Effector memory CD4-positive, alpha-beta T cell (primary cell): Measurements from ENCODE around the gene KDM3B.

Experiments used
- DNase-seq, 3 donors: peaks; one replicate each; pipeline ENCODE4 v3.0.0-alpha.2; 2020
- H3K27ac ChIP-seq: 2 replicates; pipeline ENCODE4 v1.7.0; 2013; ENCODE audit warnings: mild to moderate bottlenecking, low read length, moderate library complexity; ENCODE audit not compliant: insufficient read depth, poor library complexity, severe bottlenecking
- H3K27me3 ChIP-seq: replicated peaks from 2 replicates; pipeline ENCODE4 v1.7.0; 2013; ENCODE audit warnings: mild to moderate bottlenecking, low read length; ENCODE audit not compliant: insufficient read depth, control insufficient read depth, poor library complexity, severe bottlenecking
- H3K36me3 ChIP-seq: 2 replicates; pipeline ENCODE4 v1.7.0; 2013; ENCODE audit warnings: mild to moderate bottlenecking, low read length, moderate library complexity; ENCODE audit not compliant: control insufficient read depth, insufficient read depth
- H3K4me1 ChIP-seq: 2 replicates; pipeline ENCODE4 v1.7.0; 2013; ENCODE audit warnings: low read length, mild to moderate bottlenecking; ENCODE audit not compliant: control insufficient read depth, insufficient read depth, poor library complexity, severe bottlenecking
- H3K4me3 ChIP-seq: 2 replicates; pipeline ENCODE4 v1.7.0; 2013; ENCODE audit warnings: low read length, low read depth, mild to moderate bottlenecking; ENCODE audit not compliant: insufficient read depth, poor library complexity, severe bottlenecking
- H3K9me3 ChIP-seq: 2 replicates; pipeline ENCODE4 v1.7.0; 2013; ENCODE audit warnings: mild to moderate bottlenecking, low read length, moderate library complexity; ENCODE audit not compliant: control insufficient read depth

KDM3B gene

GRCh38 chr5:138350563-138350890 is 2.0 kb upstream of the KDM3B start:
- Histone ChIP-seq H3K9me3 (no peaks in the 10 kb centered on the region), H3K27ac (no peak overlapping the region), H3K4me3 (no peak overlapping the region), H3K4me1 (peaks cover 15% of the 10 kb centered on the region), H3K27me3 (no peaks in the 10 kb centered on the region), H3K36me3 (peaks cover 17% of the 10 kb centered on the region)
- no peak for DNase-seq

GRCh38 chr5:138351056-138351455 is 1.4 kb upstream of the KDM3B start:
- no peaks in the 10 kb centered on the region for H3K27me3 ChIP-seq
- DNase-seq: no peak
- H3K9me3 ChIP-seq: no peaks in the 10 kb centered on the region
- H3K4me1 ChIP-seq: peaks cover 15% of the 10 kb centered on the region
- peaks cover 11% of the 10 kb centered on the region for H3K36me3 ChIP-seq
- no peak overlapping the region for H3K4me3 ChIP-seq
- no peak overlapping the region for H3K27ac ChIP-seq

GRCh38 chr5:138351517-138351916 is 968 bp upstream of the KDM3B start:
- Histone ChIP-seq H3K27ac (no peak overlapping the region), H3K4me3 (no peak overlapping the region), H3K27me3 (no peaks in the 10 kb centered on the region), H3K36me3 (peaks cover 11% of the 10 kb centered on the region), H3K9me3 (no peaks in the 10 kb centered on the region), H3K4me1 (peaks cover 15% of the 10 kb centered on the region)
- no peak for DNase-seq

GRCh38 chr5:138352722-138353559 is 456 bp downstream of the KDM3B start:
- DNase-seq: peak; percentile 59 to 68 (median 66)
- H3K27me3 ChIP-seq: no peaks in the 10 kb centered on the region
- H3K4me1 ChIP-seq: peaks cover 15% of the 10 kb centered on the region
- H3K4me3 ChIP-seq: peak overlapping the region; percentile 89
- no peaks in the 10 kb centered on the region for H3K9me3 ChIP-seq
- H3K36me3 ChIP-seq: no peaks in the 10 kb centered on the region
- peak overlapping the region; percentile 81 for H3K27ac ChIP-seq

- H3K9me3 ChIP-seq: no peaks in the 10 kb centered on the region
- peak overlapping the region; percentile 81 for H3K27ac ChIP-seq
- peaks cover 15% of the 10 kb centered on the region for H3K4me1 ChIP-seq
- H3K4me3 ChIP-seq: peak overlapping the region; percentile 89
- H3K27me3 ChIP-seq: no peaks in the 10 kb centered on the region
- DNase-seq: no peak
- H3K36me3 ChIP-seq: no peaks in the 10 kb centered on the region
These were observed 1.1 kb downstream of the KDM3B start for GRCh38 chr5:138353560-138354080.

GRCh38 chr5:138354387-138354786 is 1.9 kb downstream of the KDM3B start:
- peaks cover 15% of the 10 kb centered on the region for H3K4me1 ChIP-seq
- peak overlapping the region; percentile 81 for H3K27ac ChIP-seq
- H3K9me3 ChIP-seq: no peaks in the 10 kb centered on the region
- no peaks in the 10 kb centered on the region for H3K36me3 ChIP-seq
- H3K27me3 ChIP-seq: no peaks in the 10 kb centered on the region
- DNase-seq: no peak
- no peak overlapping the region for H3K4me3 ChIP-seq

GRCh38 chr5:138354926-138355378 is 2.5 kb downstream of the KDM3B start:
- H3K4me3 ChIP-seq: no peak overlapping the region
- no peaks in the 10 kb centered on the region for H3K9me3 ChIP-seq
- peaks cover 15% of the 10 kb centered on the region for H3K4me1 ChIP-seq
- H3K36me3 ChIP-seq: no peaks in the 10 kb centered on the region
- no peak overlapping the region for H3K27ac ChIP-seq
- H3K27me3 ChIP-seq: no peaks in the 10 kb centered on the region
- DNase-seq: peak; percentile 27 to 48 (median 43)

GRCh38 chr5:138359621-138360020 is 7.1 kb downstream of the KDM3B start:
- Histone ChIP-seq H3K9me3 (no peaks in the 10 kb centered on the region), H3K4me3 (no peak overlapping the region), H3K4me1 (peaks cover 7% of the 10 kb centered on the region), H3K36me3 (no peaks in the 10 kb centered on the region), H3K27ac (no peak overlapping the region), H3K27me3 (no peaks in the 10 kb centered on the region)
- no peak for DNase-seq

GRCh38 chr5:138360941-138361452 is 8.5 kb downstream of the KDM3B start:
- no peak for DNase-seq
- H3K9me3 ChIP-seq: no peaks in the 10 kb centered on the region
- H3K27ac ChIP-seq: no peak overlapping the region
- no peak overlapping the region for H3K4me3 ChIP-seq
- no peaks in the 10 kb centered on the region for H3K27me3 ChIP-seq
- H3K36me3 ChIP-seq: no peaks in the 10 kb centered on the region
- no peaks in the 10 kb centered on the region for H3K4me1 ChIP-seq

- DNase-seq: no peak
- Histone ChIP-seq H3K4me3 (no peak overlapping the region), H3K36me3 (no peaks in the 10 kb centered on the region), H3K27me3 (no peaks in the 10 kb centered on the region), H3K4me1 (no peaks in the 10 kb centered on the region), H3K9me3 (no peaks in the 10 kb centered on the region), H3K27ac (no peak overlapping the region)
These were observed 12.1 kb downstream of the KDM3B start for GRCh38 chr5:138364576-138364975.
